WTC11 (cell line): Measurements from ENCODE around the gene C19orf25. TPM values are rescaled to one million over a fixed set of nuclear protein-coding genes. Genes with fewer than 3 reads are reported as not detected.

Experiments
- ATAC-seq: fragments of 200-7000 bp; cut with Tn5 transposase; 2 replicates; pipeline ENCODE4 v1.10.0; 2021; ENCODE audit warnings: mild to moderate bottlenecking, moderate library complexity
- CTCF ChIA-PET: fragments of 300-600 bp; sonication (Branson Sonifier 250); formaldehyde crosslinking; loops from one replicate; lab custom pipeline; 2021; ENCODE audit warnings: antibody characterized with exemption; lab: Charles Lee
- POLR2A ChIA-PET: fragments of 350-600 bp; sonication (Branson Sonifier 250); formaldehyde crosslinking; loops from one replicate; lab custom pipeline; 2021; ENCODE audit warnings: antibody characterized with exemption; lab: Charles Lee
- DNase-seq: peaks from one replicate; pipeline ENCODE4 v3.0.0; 2021; ENCODE audit warnings: low spot score
- H3K27ac Mint-ChIP-seq: 2 replicates; pipeline ENCODE4 v1.8.0; 2021; ENCODE audit warnings: mixed read lengths
- H3K27me3 Mint-ChIP-seq: 2 replicates; pipeline ENCODE4 v1.8.0; 2021; ENCODE audit warnings: low read depth, mild to moderate bottlenecking, moderate library complexity, mixed read lengths
- H3K36me3 Mint-ChIP-seq: 2 replicates; pipeline ENCODE4 v1.8.0; 2021; ENCODE audit warnings: mixed read lengths
- H3K4me1 Mint-ChIP-seq: 2 replicates; pipeline ENCODE4 v1.8.0; 2022; ENCODE audit warnings: mixed read lengths
- H3K4me3 Mint-ChIP-seq: 2 replicates; pipeline ENCODE4 v1.8.0; 2021; ENCODE audit warnings: mild to moderate bottlenecking, moderate library complexity, mixed read lengths
- H3K9me3 Mint-ChIP-seq: 2 replicates; pipeline ENCODE4 v1.8.0; 2021; ENCODE audit warnings: mixed read lengths
- CBFB ChIP-seq: sonication (generic); formaldehyde crosslinking; IDR thresholded peaks from 2 replicates; pipeline ENCODE4 v1.8.1; 2022; ENCODE audit warnings: mild to moderate bottlenecking, low read depth, missing genetic modification reagents
- CREM ChIP-seq: sonication (generic); formaldehyde crosslinking; IDR thresholded peaks from 2 replicates; pipeline ENCODE4 v1.8.1; 2022; ENCODE audit warnings: mild to moderate bottlenecking, missing genetic modification reagents, moderate library complexity
- EMX1 ChIP-seq: fragments of 250-450 bp; sonication (Bioruptor Pico); IDR thresholded peaks from 2 replicates; pipeline ENCODE4 v1.8.0; 2021; ENCODE audit warnings: mild to moderate bottlenecking
- ETV6 ChIP-seq: sonication (generic); formaldehyde crosslinking; IDR thresholded peaks from 2 replicates; pipeline ENCODE4 v1.8.1; 2022; ENCODE audit warnings: mild to moderate bottlenecking, missing genetic modification reagents
- FOXK1 ChIP-seq: sonication (generic); formaldehyde crosslinking; IDR thresholded peaks from 2 replicates; pipeline ENCODE4 v1.8.0; 2022; ENCODE audit warnings: mild to moderate bottlenecking, moderate library complexity, missing genetic modification reagents
- FOXP1 ChIP-seq: sonication (generic); formaldehyde crosslinking; IDR thresholded peaks from 2 replicates; pipeline ENCODE4 v1.8.0; 2022; ENCODE audit warnings: missing genetic modification reagents, mild to moderate bottlenecking, moderate library complexity, borderline replicate concordance
- IRF2 ChIP-seq: sonication (generic); formaldehyde crosslinking; IDR thresholded peaks from 2 replicates; pipeline ENCODE4 v1.8.0; 2022; ENCODE audit warnings: low read depth, missing genetic modification reagents, borderline replicate concordance
- MAX ChIP-seq: sonication (generic); formaldehyde crosslinking; IDR thresholded peaks from 2 replicates; pipeline ENCODE4 v1.8.0; 2022; ENCODE audit warnings: mild to moderate bottlenecking, missing genetic modification reagents
- MXD4 ChIP-seq: fragments of 250-450 bp; sonication (Bioruptor Pico); IDR thresholded peaks from 2 replicates; pipeline ENCODE4 v1.8.0; 2021; ENCODE audit warnings: mild to moderate bottlenecking, moderate library complexity, borderline replicate concordance
- NFE2L1 ChIP-seq: sonication (generic); formaldehyde crosslinking; IDR thresholded peaks from 2 replicates; pipeline ENCODE4 v1.8.1; 2023; ENCODE audit warnings: missing genetic modification reagents
- NR3C1 ChIP-seq: sonication (generic); formaldehyde crosslinking; conservative IDR thresholded peaks from 2 replicates; pipeline ENCODE4 v1.8.1; 2023; ENCODE audit warnings: low read depth, mild to moderate bottlenecking, missing genetic modification reagents
- PREB ChIP-seq: sonication (generic); formaldehyde crosslinking; IDR thresholded peaks from 2 replicates; pipeline ENCODE4 v1.8.1; 2022; ENCODE audit warnings: mild to moderate bottlenecking, missing genetic modification reagents, moderate library complexity, borderline replicate concordance
- RELA ChIP-seq: sonication (generic); formaldehyde crosslinking; IDR thresholded peaks from 2 replicates; pipeline ENCODE4 v1.8.1; 2022; ENCODE audit warnings: missing genetic modification reagents, mild to moderate bottlenecking, borderline replicate concordance
- SMAD3 ChIP-seq: sonication (generic); formaldehyde crosslinking; IDR thresholded peaks from 2 replicates; pipeline ENCODE4 v1.8.0; 2022; ENCODE audit warnings: missing genetic modification reagents, mild to moderate bottlenecking, borderline replicate concordance
- SP1 ChIP-seq: sonication (generic); formaldehyde crosslinking; conservative IDR thresholded peaks from 2 replicates; pipeline ENCODE4 v1.8.1; 2022; ENCODE audit warnings: missing genetic modification reagents
- USF2 ChIP-seq: sonication (generic); formaldehyde crosslinking; IDR thresholded peaks from 2 replicates; pipeline ENCODE4 v1.8.1; 2023; ENCODE audit warnings: mild to moderate bottlenecking, missing genetic modification reagents, moderate library complexity
- ZNF121 ChIP-seq: sonication (generic); formaldehyde crosslinking; IDR thresholded peaks from 2 replicates; pipeline ENCODE4 v1.8.0; 2023; ENCODE audit warnings: missing genetic modification reagents
- ZNF219 ChIP-seq: sonication (generic); formaldehyde crosslinking; IDR thresholded peaks from 2 replicates; pipeline ENCODE4 v1.8.0; 2023; ENCODE audit warnings: missing genetic modification reagents, mild to moderate bottlenecking, borderline replicate concordance
- ZNF317 ChIP-seq: sonication (generic); formaldehyde crosslinking; IDR thresholded peaks from 2 replicates; pipeline ENCODE4 v1.8.1; 2023; ENCODE audit warnings: low read depth, mild to moderate bottlenecking, moderate library complexity, missing genetic modification reagents, borderline replicate concordance
- ZNF512 ChIP-seq: sonication (generic); formaldehyde crosslinking; IDR thresholded peaks from 2 replicates; pipeline ENCODE4 v1.8.1; 2022; ENCODE audit warnings: missing genetic modification reagents, borderline replicate concordance
- ZNF671 ChIP-seq: fragments of 250-450 bp; sonication (Bioruptor Pico); IDR thresholded peaks from 2 replicates; pipeline ENCODE4 v1.8.0; 2021; ENCODE audit warnings: mild to moderate bottlenecking
- ZSCAN18 ChIP-seq: fragments of 250-450 bp; sonication (Bioruptor Pico); IDR thresholded peaks from 2 replicates; pipeline ENCODE4 v2.1.2; 2022; ENCODE audit warnings: mild to moderate bottlenecking, moderate library complexity
- total RNA-seq: library from RNA; stranded (reverse); gene quantifications from 3 replicates; pipeline ENCODE4 v1.2.3, GENCODE V29; 2021
- TF ChIP-seq, protein P1 (sequence below): sonication (generic); formaldehyde crosslinking; IDR thresholded peaks from 2 replicates; pipeline ENCODE4 v1.8.1; 2023; ENCODE audit warnings: mild to moderate bottlenecking, missing genetic modification reagents
- TF ChIP-seq, protein P2 (sequence below): sonication (generic); formaldehyde crosslinking; IDR thresholded peaks from 2 replicates; pipeline ENCODE4 v1.8.0; 2022; ENCODE audit warnings: mild to moderate bottlenecking, missing genetic modification reagents
- TF ChIP-seq, protein P3 (sequence below): sonication (generic); formaldehyde crosslinking; IDR thresholded peaks from 2 replicates; pipeline ENCODE4 v1.8.0; 2023; ENCODE audit warnings: missing genetic modification reagents

Gene C19orf25
- total RNA-seq, 1 experiment from 2014 or later: 65.7 TPM

- TF ChIP-seq SMAD3 (CRISPR knock-in tag): no peak
- TF ChIP-seq NFE2L1 (CRISPR knock-in tag): no peak
- no peak for TF ChIP-seq PREB (CRISPR knock-in tag)
- no peak for TF ChIP-seq ZNF512 (CRISPR knock-in tag)
- no peak for TF ChIP-seq USF2 (CRISPR knock-in tag)
Observed at GRCh38 chr19:1486720-1487575, 7.9 kb upstream of the C19orf25 start (continued).

- TF ChIP-seq IRF2 (CRISPR knock-in tag): no peak
- TF ChIP-seq, protein P1, sequence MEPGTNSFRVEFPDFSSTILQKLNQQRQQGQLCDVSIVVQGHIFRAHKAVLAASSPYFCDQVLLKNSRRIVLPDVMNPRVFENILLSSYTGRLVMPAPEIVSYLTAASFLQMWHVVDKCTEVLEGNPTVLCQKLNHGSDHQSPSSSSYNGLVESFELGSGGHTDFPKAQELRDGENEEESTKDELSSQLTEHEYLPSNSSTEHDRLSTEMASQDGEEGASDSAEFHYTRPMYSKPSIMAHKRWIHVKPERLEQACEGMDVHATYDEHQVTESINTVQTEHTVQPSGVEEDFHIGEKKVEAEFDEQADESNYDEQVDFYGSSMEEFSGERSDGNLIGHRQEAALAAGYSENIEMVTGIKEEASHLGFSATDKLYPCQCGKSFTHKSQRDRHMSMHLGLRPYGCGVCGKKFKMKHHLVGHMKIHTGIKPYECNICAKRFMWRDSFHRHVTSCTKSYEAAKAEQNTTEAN (CRISPR knock-in tag): no peak
- no peak for TF ChIP-seq ZNF219
- TF ChIP-seq, protein P2, sequence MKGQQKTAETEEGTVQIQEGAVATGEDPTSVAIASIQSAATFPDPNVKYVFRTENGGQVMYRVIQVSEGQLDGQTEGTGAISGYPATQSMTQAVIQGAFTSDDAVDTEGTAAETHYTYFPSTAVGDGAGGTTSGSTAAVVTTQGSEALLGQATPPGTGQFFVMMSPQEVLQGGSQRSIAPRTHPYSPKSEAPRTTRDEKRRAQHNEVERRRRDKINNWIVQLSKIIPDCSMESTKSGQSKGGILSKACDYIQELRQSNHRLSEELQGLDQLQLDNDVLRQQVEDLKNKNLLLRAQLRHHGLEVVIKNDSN (CRISPR knock-in tag): no peak
- no peak for TF ChIP-seq ZNF317
- no peak for TF ChIP-seq RELA
- TF ChIP-seq FOXK1 (CRISPR knock-in tag): no peak
- TF ChIP-seq SP1 (CRISPR knock-in tag): no peak
- TF ChIP-seq, protein P3, sequence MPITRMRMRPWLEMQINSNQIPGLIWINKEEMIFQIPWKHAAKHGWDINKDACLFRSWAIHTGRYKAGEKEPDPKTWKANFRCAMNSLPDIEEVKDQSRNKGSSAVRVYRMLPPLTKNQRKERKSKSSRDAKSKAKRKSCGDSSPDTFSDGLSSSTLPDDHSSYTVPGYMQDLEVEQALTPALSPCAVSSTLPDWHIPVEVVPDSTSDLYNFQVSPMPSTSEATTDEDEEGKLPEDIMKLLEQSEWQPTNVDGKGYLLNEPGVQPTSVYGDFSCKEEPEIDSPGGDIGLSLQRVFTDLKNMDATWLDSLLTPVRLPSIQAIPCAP (CRISPR knock-in tag): no peak
- no peak for TF ChIP-seq ZNF121 (CRISPR knock-in tag)
- no peak for TF ChIP-seq MXD4 (CRISPR knock-in tag)
- TF ChIP-seq MAX: no peak
- TF ChIP-seq CBFB: no peak
- no peak for TF ChIP-seq ZNF671
- TF ChIP-seq NR3C1 (CRISPR knock-in tag): no peak
- TF ChIP-seq ETV6 (CRISPR knock-in tag): no peak
- TF ChIP-seq EMX1 (CRISPR knock-in tag): no peak
- TF ChIP-seq FOXP1 (CRISPR knock-in tag): no peak
- TF ChIP-seq ZSCAN18: no peak
- TF ChIP-seq CREM: no peak
- CTCF ChIA-PET: no interaction called here
- H3K27me3 Mint-ChIP-seq: no peaks in the 10 kb centered on the region; the same call in 1 of the 2 replicates
- peaks cover 3% of the 10 kb centered on the region; the same call in 1 of the 2 replicates for H3K4me1 Mint-ChIP-seq
- ATAC-seq (no peak), DNase-seq (no peak)
- POLR2A ChIA-PET: no interaction called here
- no peak overlapping the region for H3K4me3 Mint-ChIP-seq
- H3K27ac Mint-ChIP-seq: no peak overlapping the region
- no peaks in the 10 kb centered on the region for H3K9me3 Mint-ChIP-seq
- H3K36me3 Mint-ChIP-seq: no peaks in the 10 kb centered on the region; the same call in 1 of the 2 replicates
Observed at GRCh38 chr19:1483979-1484428, 5.0 kb upstream of the C19orf25 start.
